HepG2 (cell line): ENCODE data around the gene NEURL2. TPM values are rescaled to one million over a fixed set of nuclear protein-coding genes. Genes with fewer than 3 reads are reported as not detected.

Experiments
- CREB1 ChIP-seq, 2 experiments: fragments of 450-650 bp in 1 of 2; IDR thresholded peaks; 2 replicates each; pipeline ENCODE4 v1.6.1; 2016 to 2017; ENCODE audit warnings: control low read depth in 1 of 2, mild to moderate bottlenecking in 1 of 2, missing compliant biosample characterization in 1 of 2, missing genetic modification characterization in 1 of 2
- E2F2 ChIP-seq: sonication (generic); formaldehyde crosslinking; IDR thresholded peaks from 2 replicates; pipeline ENCODE4 v1.4.0; 2020; ENCODE audit warnings: missing genetic modification reagents, borderline replicate concordance
- KDM2A ChIP-seq: sonication (generic); formaldehyde crosslinking; IDR thresholded peaks from 2 replicates; pipeline ENCODE4 v1.4.0; 2020; ENCODE audit warnings: low read depth, missing genetic modification reagents, borderline replicate concordance
- NFKB2 ChIP-seq: sonication (generic); formaldehyde crosslinking; IDR thresholded peaks from 2 replicates; pipeline ENCODE4 v1.4.0; 2020; ENCODE audit warnings: missing genetic modification reagents, borderline replicate concordance
- RAD51 ChIP-seq: fragments of 450-650 bp; IDR thresholded peaks from 2 replicates; pipeline ENCODE4 v1.6.1; 2016; ENCODE audit warnings: borderline replicate concordance
- SIX1 ChIP-seq: sonication (generic); formaldehyde crosslinking; IDR thresholded peaks from 2 replicates; pipeline ENCODE4 v1.4.0; 2020; ENCODE audit warnings: missing genetic modification reagents, borderline replicate concordance
- SMAD3 ChIP-seq: sonication (generic); formaldehyde crosslinking; IDR thresholded peaks from 2 replicates; pipeline ENCODE4 v1.4.0; 2020; ENCODE audit warnings: missing genetic modification reagents
- ZBTB7B ChIP-seq: sonication (generic); formaldehyde crosslinking; IDR thresholded peaks from 2 replicates; pipeline ENCODE4 v1.4.0; 2020; ENCODE audit warnings: missing genetic modification reagents
- ZNF10 ChIP-seq: sonication (generic); formaldehyde crosslinking; IDR thresholded peaks from 2 replicates; pipeline ENCODE4 v1.4.0; 2020; ENCODE audit warnings: mild to moderate bottlenecking, low read depth, missing genetic modification reagents, borderline replicate concordance
- ZNF207 ChIP-seq: fragments of 450-650 bp; IDR thresholded peaks from 2 replicates; pipeline ENCODE4 v1.6.1; 2016; ENCODE audit warnings: antibody characterized with exemption, borderline replicate concordance
- ZNF503 ChIP-seq: sonication (generic); formaldehyde crosslinking; IDR thresholded peaks from 2 replicates; pipeline ENCODE4 v1.4.0; 2020; ENCODE audit warnings: missing genetic modification reagents
- ZNF747 ChIP-seq: sonication (generic); formaldehyde crosslinking; IDR thresholded peaks from 2 replicates; pipeline ENCODE4 v1.8.1; 2023; ENCODE audit warnings: missing genetic modification reagents, mild to moderate bottlenecking, borderline replicate concordance
- ZNF766 ChIP-seq: sonication (generic); formaldehyde crosslinking; IDR thresholded peaks from 2 replicates; pipeline ENCODE4 v1.5.0; 2020; ENCODE audit warnings: missing genetic modification reagents, borderline replicate concordance
- polyA plus RNA-seq, 8 experiments: library from polyadenylated mRNA; depleted of rRNA in 3 of 8; stranded (reverse) in 7 of 8; unstranded in 1 of 8; fragments of >200 nt; fragmentation: Illumina TruSeq in 4 of 8; extraction: Trizol in 4 of 8; gene quantifications; 2 replicates each; pipeline versions ENCODE4 v1.2.1 to v1.2.3, GENCODE V29; 2011 to 2016; ENCODE audit warnings: low read depth in 4 of 8, missing spikeins in 1 of 8, mixed read lengths in 1 of 8; ENCODE audit not compliant: insufficient read depth in 1 of 8
- total RNA-seq, 5 experiments: library from RNA; depleted of rRNA; stranded (reverse); fragments of >200 nt; fragmentation: Illumina TruSeq; extraction: Trizol; gene quantifications; 2 replicates each; pipeline ENCODE4 v1.2.3, GENCODE V29; 2016; ENCODE audit warnings: low read depth in 1 of 5
- TF ChIP-seq, protein P1 (sequence below), 2 experiments: fragments of 450-650 bp in 1 of 2; sonication (generic) in 1 of 2; formaldehyde crosslinking in 1 of 2; IDR thresholded peaks; 2 replicates each; pipeline versions ENCODE4 v1.6.1 to v1.8.0; 2016 to 2022; ENCODE audit warnings: antibody characterized with exemption in 1 of 2, mild to moderate bottlenecking in 1 of 2, missing genetic modification reagents in 1 of 2

NEURL2 gene
- total and polyA plus RNA-seq, 2 of the 13 experiments (the other 11 are each of a cell fraction or from before 2014, with no cell fraction given) = 7.2 to 9.7 TPM

DNA sequence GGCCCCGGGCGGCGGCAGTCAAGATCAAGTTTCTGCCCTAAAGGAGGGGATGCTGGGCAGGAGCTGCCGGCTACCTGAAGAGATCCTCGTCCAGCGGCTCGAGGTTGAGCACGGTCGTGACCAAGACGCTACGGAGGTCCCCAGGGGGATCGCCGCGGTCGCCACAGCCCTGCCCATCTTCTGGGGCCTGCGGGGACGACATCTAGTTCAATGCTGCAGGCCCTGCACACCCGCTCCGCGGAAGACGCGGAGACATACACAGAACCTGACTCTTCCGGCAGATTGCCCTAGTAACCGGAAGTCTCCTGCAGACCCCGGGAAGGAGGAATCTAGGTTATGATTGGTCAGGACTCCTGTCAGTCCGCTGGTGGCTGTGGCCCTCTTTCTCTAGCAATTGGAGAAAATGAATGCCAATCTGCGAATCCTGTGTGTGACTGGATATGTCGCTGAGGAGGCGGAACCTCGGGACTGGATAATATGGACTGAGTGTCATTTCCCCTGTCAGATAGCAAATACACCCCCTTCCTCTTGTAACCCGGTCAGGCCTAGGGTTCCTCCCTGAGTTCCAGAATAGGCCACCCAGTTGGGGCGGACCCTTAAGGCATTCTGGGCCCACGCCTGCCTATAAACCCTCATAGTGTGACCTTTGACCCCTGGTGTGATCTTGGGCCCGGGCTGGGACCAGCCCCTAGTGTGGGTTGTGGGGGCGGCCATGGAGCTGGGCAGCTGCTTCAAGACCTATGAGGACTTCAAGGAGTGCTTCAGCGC is 33.7 kb downstream of the NEURL2 start, which contains the start of the genes ACOT8 and ZSWIM3 (continued):
- TF ChIP-seq, protein P1, sequence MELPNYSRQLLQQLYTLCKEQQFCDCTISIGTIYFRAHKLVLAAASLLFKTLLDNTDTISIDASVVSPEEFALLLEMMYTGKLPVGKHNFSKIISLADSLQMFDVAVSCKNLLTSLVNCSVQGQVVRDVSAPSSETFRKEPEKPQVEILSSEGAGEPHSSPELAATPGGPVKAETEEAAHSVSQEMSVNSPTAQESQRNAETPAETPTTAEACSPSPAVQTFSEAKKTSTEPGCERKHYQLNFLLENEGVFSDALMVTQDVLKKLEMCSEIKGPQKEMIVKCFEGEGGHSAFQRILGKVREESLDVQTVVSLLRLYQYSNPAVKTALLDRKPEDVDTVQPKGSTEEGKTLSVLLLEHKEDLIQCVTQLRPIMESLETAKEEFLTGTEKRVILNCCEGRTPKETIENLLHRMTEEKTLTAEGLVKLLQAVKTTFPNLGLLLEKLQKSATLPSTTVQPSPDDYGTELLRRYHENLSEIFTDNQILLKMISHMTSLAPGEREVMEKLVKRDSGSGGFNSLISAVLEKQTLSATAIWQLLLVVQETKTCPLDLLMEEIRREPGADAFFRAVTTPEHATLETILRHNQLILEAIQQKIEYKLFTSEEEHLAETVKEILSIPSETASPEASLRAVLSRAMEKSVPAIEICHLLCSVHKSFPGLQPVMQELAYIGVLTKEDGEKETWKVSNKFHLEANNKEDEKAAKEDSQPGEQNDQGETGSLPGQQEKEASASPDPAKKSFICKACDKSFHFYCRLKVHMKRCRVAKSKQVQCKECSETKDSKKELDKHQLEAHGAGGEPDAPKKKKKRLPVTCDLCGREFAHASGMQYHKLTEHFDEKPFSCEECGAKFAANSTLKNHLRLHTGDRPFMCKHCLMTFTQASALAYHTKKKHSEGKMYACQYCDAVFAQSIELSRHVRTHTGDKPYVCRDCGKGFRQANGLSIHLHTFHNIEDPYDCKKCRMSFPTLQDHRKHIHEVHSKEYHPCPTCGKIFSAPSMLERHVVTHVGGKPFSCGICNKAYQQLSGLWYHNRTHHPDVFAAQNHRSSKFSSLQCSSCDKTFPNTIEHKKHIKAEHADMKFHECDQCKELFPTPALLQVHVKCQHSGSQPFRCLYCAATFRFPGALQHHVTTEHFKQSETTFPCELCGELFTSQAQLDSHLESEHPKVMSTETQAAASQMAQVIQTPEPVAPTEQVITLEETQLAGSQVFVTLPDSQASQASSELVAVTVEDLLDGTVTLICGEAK (IDR thresholded peaks at IDR 0.05) = peak; percentile 95
- TF ChIP-seq, protein P1 (CRISPR knock-in tag; IDR thresholded peaks at IDR 0.05) = peak; percentile 58; the same call in 1 of the 2 replicates
- TF ChIP-seq E2F2 (CRISPR knock-in tag) (peak; percentile 80; the same call in 1 of the 2 replicates), ZBTB7B (peak; percentile 73; the same call in 1 of the 2 replicates), SIX1 (CRISPR knock-in tag) (peak; percentile 47), ZNF10 (CRISPR knock-in tag) (no peak), ZNF207 (no peak), ZNF747 (peak; percentile 60; the same call in 1 of the 2 replicates), KDM2A (CRISPR knock-in tag) (peak; percentile 93; the same call in 1 of the 2 replicates), SMAD3 (CRISPR knock-in tag) (peak; percentile 88), NFKB2 (peak; percentile 49; the same call in 1 of the 2 replicates), RAD51 (no peak), CREB1 (IDR thresholded peaks at IDR 0.05) (peak; percentile 91), CREB1 (CRISPR knock-in tag; IDR thresholded peaks at IDR 0.05) (peak; percentile 93), ZNF503 (CRISPR knock-in tag) (0 out of 2 replicates have a peak, but pooled peaks have one; percentile 26), ZNF766 (CRISPR knock-in tag) (peak; percentile 52)
